CD4-positive, alpha-beta T cell treated with Interleukin-2 at 100 ng/mL for 4 hours (primary cell): ENCODE data around the gene MAPK11.

Experiments
- DNase-seq: peaks from one replicate; pipeline ENCODE4 v3.0.0-alpha.2; 2020; ENCODE audit warnings: low spot score

MAPK11 gene

GRCh38 chr22:50293441-50294318 is 23.5 kb upstream of the MAPK11 start:
- DNase-seq, result no peak

GRCh38 chr22:50292643-50293440 is 22.7 kb upstream of the MAPK11 start:
- no peak for DNase-seq

- DNase-seq, result no peak
Observed at GRCh38 chr22:50289942-50290630, 19.9 kb upstream of the MAPK11 start.

- no peak for DNase-seq
Observed at GRCh38 chr22:50289151-50289941, 19.2 kb upstream of the MAPK11 start.

- no peak for DNase-seq
Observed at GRCh38 chr22:50287731-50288130, 17.6 kb upstream of the MAPK11 start.

- DNase-seq, result no peak
Observed at GRCh38 chr22:50286701-50287318, 16.6 kb upstream of the MAPK11 start.

- DNase-seq, result no peak
Observed at GRCh38 chr22:50286275-50286674, 16.1 kb upstream of the MAPK11 start.

GRCh38 chr22:50285568-50286229 is 15.5 kb upstream of the MAPK11 start:
- DNase-seq, result no peak

- no peak for DNase-seq
Observed at GRCh38 chr22:50284479-50284878, 14.3 kb upstream of the MAPK11 start.

- no peak for DNase-seq
Observed at GRCh38 chr22:50283821-50284220, 13.6 kb upstream of the MAPK11 start.

GRCh38 chr22:50282361-50283155 is 12.4 kb upstream of the MAPK11 start:
- no peak for DNase-seq

- DNase-seq, result no peak
Observed at GRCh38 chr22:50281957-50282356, 11.8 kb upstream of the MAPK11 start.

GRCh38 chr22:50281384-50281760 is 11.2 kb upstream of the MAPK11 start:
- DNase-seq, result no peak

GRCh38 chr22:50280708-50281383 is 10.7 kb upstream of the MAPK11 start:
- no peak for DNase-seq

- DNase-seq, result no peak
Observed at GRCh38 chr22:50280022-50280707, 10.0 kb upstream of the MAPK11 start.

- no peak for DNase-seq
Observed at GRCh38 chr22:50278956-50279619, 8.9 kb upstream of the MAPK11 start.

GRCh38 chr22:50278461-50278860 is 8.3 kb upstream of the MAPK11 start:
- DNase-seq, result no peak

GRCh38 chr22:50277761-50278160 is 7.6 kb upstream of the MAPK11 start:
- no peak for DNase-seq
